GM12878 (cell line): ENCODE results near the gene NEURL3. TPM values are rescaled to one million over a fixed set of nuclear protein-coding genes. Genes with fewer than 3 reads are reported as not detected.

ENCODE experiments used
- ATAC-seq: fragments of 200-7000 bp; cut with Tn5 transposase; 3 replicates; pipeline ENCODE4 v1.9.1; 2020; ENCODE audit warnings: mild to moderate bottlenecking, moderate library complexity
- BruUV-seq: library from RNA; stranded (reverse); fragments of 400-500 nt; replicated peaks from 2 replicates; lab custom pipeline; 2021; lab: Mats Ljungman, UMichigan
- CTCF ChIA-PET: fragments of 300-600 bp; sonication (Branson Sonifier 250); formaldehyde crosslinking; extraction: SDS; loops from one replicate; lab custom pipeline; 2021; ENCODE audit warnings: inconsistent platforms; lab: Yijun Ruan, JAX
- POLR2A ChIA-PET: fragments of 350-600 bp; formaldehyde crosslinking; extraction: SDS; loops from one replicate; lab custom pipeline; 2021; ENCODE audit warnings: inconsistent platforms; lab: Charles Lee
- RAD21 ChIA-PET: fragments of 300-600 bp; sonication (Branson Sonifier 250); formaldehyde crosslinking; loops from one replicate; lab custom pipeline; 2023; ENCODE audit warnings: antibody characterized with exemption; ENCODE audit not compliant: unreplicated experiment; lab: Charles Lee
- SMC1A ChIA-PET: fragments of 300-600 bp; sonication (Branson Sonifier 250); formaldehyde crosslinking; loops from one replicate; lab custom pipeline; 2023; ENCODE audit not compliant: unreplicated experiment, uncharacterized antibody; lab: Charles Lee
- DNase-seq: peaks from one replicate; pipeline ENCODE4 v3.0.0-alpha.2; 2011; ENCODE audit warnings: low read depth, low spot score
- FAIRE-seq: peaks from 3 replicates; lab custom pipeline; 2011; peaks lifted over from hg19 to GRCh38; lab: Jason Lieb, UNC
- H2AFZ ChIP-seq: 2 replicates; pipeline ENCODE4 v1.6.0; 2011; ENCODE audit warnings: low read depth, low read length, control low read depth; ENCODE audit not compliant: control insufficient read depth
- H3K27ac ChIP-seq: 2 replicates; pipeline ENCODE4 v1.5.1; 2011; ENCODE audit warnings: control low read depth; ENCODE audit not compliant: control insufficient read depth, insufficient read depth
- H3K27me3 ChIP-seq, 2 experiments: replicated peaks in 1 of 2; 2 replicates each; pipeline versions ENCODE4 v1.6.0 to v1.6.1; 2011; ENCODE audit warnings: low read length in 1 of 2; ENCODE audit not compliant: control insufficient read depth in 2 of 2, insufficient read depth in 2 of 2
- H3K36me3 ChIP-seq, 2 experiments: 2 replicates each; pipeline ENCODE4 v1.5.1; 2011; ENCODE audit warnings: low read length in 1 of 2; ENCODE audit not compliant: control insufficient read depth in 2 of 2, insufficient read depth in 2 of 2
- H3K4me1 ChIP-seq: 2 replicates; pipeline ENCODE4 v1.6.1; 2011; ENCODE audit warnings: mild to moderate bottlenecking, low read length, moderate library complexity, mixed read lengths; ENCODE audit not compliant: control insufficient read depth, insufficient read depth
- H3K4me2 ChIP-seq: 2 replicates; pipeline ENCODE4 v1.6.0; 2011; ENCODE audit warnings: control low read depth; ENCODE audit not compliant: control insufficient read depth, insufficient read depth
- H3K4me3 ChIP-seq: fragments of 200-600 bp; sonication (generic); 2 replicates; pipeline ENCODE4 v1.5.1; 2016
- H3K79me2 ChIP-seq: 2 replicates; pipeline ENCODE4 v1.6.0; 2011; ENCODE audit warnings: low read length; ENCODE audit not compliant: control insufficient read depth, insufficient read depth
- H3K9ac ChIP-seq: 2 replicates; pipeline ENCODE4 v1.8.0; 2011; ENCODE audit warnings: low read length, control low read depth, mixed read lengths; ENCODE audit not compliant: control insufficient read depth, insufficient read depth
- H3K9me3 ChIP-seq: replicated peaks from 3 replicates; pipeline ENCODE4 v1.5.1; 2011; ENCODE audit warnings: mild to moderate bottlenecking, low read length; ENCODE audit not compliant: control insufficient read depth, insufficient read depth
- H4K20me1 ChIP-seq: 2 replicates; pipeline ENCODE4 v1.6.0; 2011; ENCODE audit not compliant: control insufficient read depth, insufficient read depth
- BRCA1 ChIP-seq: IDR thresholded peaks from 2 replicates; pipeline ENCODE4 v1.6.1; 2011; ENCODE audit warnings: low read depth, low read length, improper control_type of control experiment
- HDGF ChIP-seq: fragments of 450-650 bp; IDR thresholded peaks from 2 replicates; pipeline ENCODE4 v1.6.1; 2016; ENCODE audit warnings: antibody characterized with exemption
- KAT2A ChIP-seq: conservative IDR thresholded peaks from 2 replicates; pipeline ENCODE4 v1.6.1; 2011; ENCODE audit warnings: low read depth, low read length; ENCODE audit not compliant: control insufficient read depth
- SIX5 ChIP-seq: IDR thresholded peaks from 2 replicates; pipeline ENCODE4 v1.6.1; 2011; ENCODE audit warnings: mild to moderate bottlenecking, low read depth, low read length, moderate library complexity; ENCODE audit not compliant: severe bottlenecking
- TAF1 ChIP-seq: IDR thresholded peaks from 2 replicates; pipeline ENCODE4 v1.6.1; 2011; ENCODE audit warnings: mild to moderate bottlenecking, low read depth, low read length, borderline replicate concordance
- WGBS: methylation state at CpG from one replicate; pipeline ENCODE4 v1.1.6; 2016; ENCODE audit warnings: low lambda C conversion rate; ENCODE audit not compliant: insufficient replicate concordance, insufficient coverage; ENCODE audit errors: missing lambda C conversion rate; 5-methylcytosine and 5-hydroxymethylcytosine counted together
- in situ Hi-C: fragments of 300-500 bp; cut with MboI; formaldehyde crosslinking; loops from 9 replicates; pipeline ENCODE4 v1.14.3; 2018; ENCODE audit warnings: mixed read lengths
- intact Hi-C: fragments of 100-400 bp; cut with micrococcal nuclease; formaldehyde crosslinking; loops from one replicate; pipeline ENCODE4 v1.14.2; 2022; ENCODE audit not compliant: unreplicated experiment
- polyA plus RNA-seq, 11 experiments: library from polyadenylated mRNA; depleted of rRNA in 4 of 11; unstranded in 6 of 11; stranded (reverse) in 5 of 11; fragments of >200 nt; fragmentation: Nextera tagmentation in 4 of 11; fragmentation: Illumina TruSeq in 1 of 11; extraction: Ambion mirVana in 4 of 11; extraction: Trizol in 1 of 11; gene quantifications; 1 replicate in 1 of 11; 2 replicates in 10 of 11; pipeline versions ENCODE4 v1.2.1 to v1.2.3, GENCODE V29; 2011 to 2016; ENCODE audit warnings: inconsistent platforms in 2 of 11, missing spikeins in 2 of 11, low read depth in 1 of 11
- total RNA-seq, 4 experiments: library from RNA; depleted of rRNA in 3 of 4; stranded (reverse); fragments of >200 nt in 3 of 4; fragmentation: Illumina TruSeq in 1 of 4; extraction: Trizol in 1 of 4; gene quantifications; 2 replicates each; pipeline versions ENCODE4 v1.2.1 to v1.2.3, GENCODE V29; 2013 to 2021
- TF ChIP-seq, protein P1 (sequence below): fragments of 450-650 bp; formaldehyde crosslinking; IDR thresholded peaks from 2 replicates; pipeline ENCODE4 v1.4.0; 2022; ENCODE audit warnings: mild to moderate bottlenecking, moderate library complexity

Gene NEURL3
- total and polyA plus RNA-seq, 10 of the 15 experiments (the other 5 are each of a cell fraction or from before 2014, with no cell fraction given) = 0.03 to 6.3 (median 0.47) TPM

DNA sequence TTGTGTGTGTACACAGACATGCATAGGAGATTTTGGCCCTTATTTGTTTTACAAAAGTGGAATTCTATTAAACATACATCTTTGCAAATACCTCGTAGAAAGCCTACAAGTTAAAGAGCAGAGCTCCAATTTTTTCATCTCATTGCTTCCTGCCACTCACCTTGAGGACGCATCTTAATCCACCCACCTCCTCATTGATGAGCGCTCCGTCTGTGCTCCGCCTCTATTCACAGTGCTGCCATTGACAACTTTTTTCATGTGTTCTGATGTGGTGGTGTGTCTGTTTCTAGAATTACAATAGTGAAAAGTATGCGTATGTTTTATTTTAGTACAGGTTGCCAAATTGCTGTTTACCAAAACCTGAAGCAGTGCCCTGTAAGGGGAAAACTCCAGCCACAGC lies 36.3 kb downstream of the NEURL3 start:
- H3K9ac ChIP-seq = no peak overlapping the region
- no peaks in the 10 kb centered on the region for H3K79me2 ChIP-seq
- H3K36me3 ChIP-seq = no peaks in the 10 kb centered on the region
- H3K4me3 ChIP-seq = no peak overlapping the region
- H4K20me1 ChIP-seq = no peaks in the 10 kb centered on the region
- no peaks in the 10 kb centered on the region for H3K4me1 ChIP-seq
- 65% methylated on average over 6 of the region's 6 CpGs for WGBS
- no peaks in the 10 kb centered on the region for H3K27me3 ChIP-seq
- in situ Hi-C loops (no loop called here), intact Hi-C loops (no loop called here)
- SMC1A ChIA-PET = interaction anchor here (1.4 to 2.2 kb wide), 3 partner anchors 36 to 62 kb away, joined by 4 to 8 read pairs (median 7); partner anchors contain the start of gene NEURL3
- RAD21 ChIA-PET = interaction anchor here (0.6 to 1.3 kb wide), 3 partner anchors 37 to 57 kb away, joined by 3 to 11 read pairs (median 3); partner anchors contain the start of gene NEURL3
- H3K27ac ChIP-seq = no peak overlapping the region
- CTCF ChIA-PET = interaction anchor here (0.5 to 3.0 kb wide), 5 partner anchors 10 to 62 kb away, joined by 3 to 18 read pairs (median 6); partner anchors contain the start of gene NEURL3
- POLR2A ChIA-PET = no interaction called here
- no peaks in the 10 kb centered on the region for H3K9me3 ChIP-seq
- DNase-seq (no peak), FAIRE-seq (no peak), ATAC-seq (no peak)
- H3K4me2 ChIP-seq = no peak overlapping the region
- no peak for TF ChIP-seq HDGF
- TF ChIP-seq, protein P1, sequence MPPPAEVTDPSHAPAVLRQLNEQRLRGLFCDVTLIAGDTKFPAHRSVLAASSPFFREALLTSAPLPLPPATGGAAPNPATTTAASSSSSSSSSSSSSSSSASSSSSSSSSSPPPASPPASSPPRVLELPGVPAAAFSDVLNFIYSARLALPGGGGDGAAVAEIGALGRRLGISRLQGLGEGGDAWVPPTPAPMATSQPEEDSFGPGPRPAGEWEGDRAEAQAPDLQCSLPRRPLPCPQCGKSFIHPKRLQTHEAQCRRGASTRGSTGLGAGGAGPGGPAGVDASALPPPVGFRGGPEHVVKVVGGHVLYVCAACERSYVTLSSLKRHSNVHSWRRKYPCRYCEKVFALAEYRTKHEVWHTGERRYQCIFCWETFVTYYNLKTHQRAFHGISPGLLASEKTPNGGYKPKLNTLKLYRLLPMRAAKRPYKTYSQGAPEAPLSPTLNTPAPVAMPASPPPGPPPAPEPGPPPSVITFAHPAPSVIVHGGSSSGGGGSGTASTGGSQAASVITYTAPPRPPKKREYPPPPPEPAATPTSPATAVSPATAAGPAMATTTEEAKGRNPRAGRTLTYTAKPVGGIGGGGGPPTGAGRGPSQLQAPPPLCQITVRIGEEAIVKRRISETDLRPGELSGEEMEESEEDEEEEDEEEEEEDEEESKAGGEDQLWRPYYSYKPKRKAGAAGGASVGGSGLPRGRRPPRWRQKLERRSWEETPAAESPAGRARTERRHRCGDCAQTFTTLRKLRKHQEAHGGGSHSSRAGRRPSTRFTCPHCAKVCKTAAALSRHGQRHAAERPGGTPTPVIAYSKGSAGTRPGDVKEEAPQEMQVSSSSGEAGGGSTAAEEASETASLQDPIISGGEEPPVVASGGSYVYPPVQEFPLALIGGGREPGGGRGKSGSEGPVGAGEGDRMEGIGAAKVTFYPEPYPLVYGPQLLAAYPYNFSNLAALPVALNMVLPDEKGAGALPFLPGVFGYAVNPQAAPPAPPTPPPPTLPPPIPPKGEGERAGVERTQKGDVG (CRISPR knock-in tag) = no peak
- no peak for TF ChIP-seq SIX5
- TF ChIP-seq KAT2A = no peak
- TF ChIP-seq BRCA1 = no peak
- TF ChIP-seq TAF1 = no peak
- BruUV-seq = no TSS peak
- H2AFZ ChIP-seq = no peak overlapping the region
